Stimulated activated CD4-positive, alpha-beta T cell treated with anti-CD3 and anti-CD28 coated beads, Interleukin-15, amount 100 ng/mL, for 1 hour (primary cell): Measurements from ENCODE around the gene FAM149A.

Experiments used
- DNase-seq, 2 donors: peaks; one replicate each; pipeline ENCODE4 v3.0.0-alpha.2; 2020; ENCODE audit warnings: low read depth in 1 of 2, low spot score in 1 of 2

Gene FAM149A

GRCh38 chr4:186158021-186158813 lies 53.7 kb downstream of the FAM149A start:
- no peak for DNase-seq

- no peak for DNase-seq
Observed at GRCh38 chr4:186158966-186159365, 54.5 kb downstream of the FAM149A start.

GRCh38 chr4:186159613-186160012 lies 55.1 kb downstream of the FAM149A start:
- DNase-seq: no peak

GRCh38 chr4:186161138-186161537 lies 56.6 kb downstream of the FAM149A start:
- DNase-seq: no peak

GRCh38 chr4:186166852-186167512 lies 62.5 kb downstream of the FAM149A start:
- no peak for DNase-seq

- DNase-seq: no peak
Observed at GRCh38 chr4:186167605-186168004, 63.1 kb downstream of the FAM149A start.

GRCh38 chr4:186168750-186169149 lies 64.2 kb downstream of the FAM149A start:
- DNase-seq: no peak

- no peak for DNase-seq
Observed at GRCh38 chr4:186169333-186169944, 64.9 kb downstream of the FAM149A start.

GRCh38 chr4:186169945-186170802 lies 65.7 kb downstream of the FAM149A start:
- no peak for DNase-seq

- DNase-seq: no peak
Observed at GRCh38 chr4:186170966-186171365, 66.5 kb downstream of the FAM149A start.

- no peak for DNase-seq
Observed at GRCh38 chr4:186172546-186172945, 68.0 kb downstream of the FAM149A start.

GRCh38 chr4:186188107-186188506 lies 83.6 kb downstream of the FAM149A start:
- DNase-seq: no peak

GRCh38 chr4:186189656-186190055 lies 85.2 kb downstream of the FAM149A start:
- no peak for DNase-seq

GRCh38 chr4:186190581-186191199 lies 86.2 kb downstream of the FAM149A start:
- peak in 1 of 2 donors; percentile 14 for DNase-seq

GRCh38 chr4:186191200-186192065 lies 86.9 kb downstream of the FAM149A start, which contains the start of gene CYP4V2:
CYP4V2 (plus strand) TSS chr4:186191567; CDS start chr4:186191824, 257 bp downstream.
- peak; percentile 77 to 81 for DNase-seq

GRCh38 chr4:186192066-186192612 lies 87.6 kb downstream of the FAM149A start:
- DNase-seq: no peak

- DNase-seq: no peak
Observed at GRCh38 chr4:186193851-186194250, 89.3 kb downstream of the FAM149A start.

- DNase-seq: no peak
Observed at GRCh38 chr4:186196063-186196462, 91.6 kb downstream of the FAM149A start.

- DNase-seq: no peak
Observed at GRCh38 chr4:186200516-186200915, 96.0 kb downstream of the FAM149A start.
